Measurements from ENCODE around the gene JAML. TPM values are rescaled to one million over a fixed set of nuclear protein-coding genes. Genes with fewer than 3 reads are reported as not detected.
A peak's percentile ranks its signal among the peaks of the same experiment; 100 is the strongest.

The JAML gene
- total RNA-seq, 1 experiment from 2014 or later = 0.30 TPM

DNA sequence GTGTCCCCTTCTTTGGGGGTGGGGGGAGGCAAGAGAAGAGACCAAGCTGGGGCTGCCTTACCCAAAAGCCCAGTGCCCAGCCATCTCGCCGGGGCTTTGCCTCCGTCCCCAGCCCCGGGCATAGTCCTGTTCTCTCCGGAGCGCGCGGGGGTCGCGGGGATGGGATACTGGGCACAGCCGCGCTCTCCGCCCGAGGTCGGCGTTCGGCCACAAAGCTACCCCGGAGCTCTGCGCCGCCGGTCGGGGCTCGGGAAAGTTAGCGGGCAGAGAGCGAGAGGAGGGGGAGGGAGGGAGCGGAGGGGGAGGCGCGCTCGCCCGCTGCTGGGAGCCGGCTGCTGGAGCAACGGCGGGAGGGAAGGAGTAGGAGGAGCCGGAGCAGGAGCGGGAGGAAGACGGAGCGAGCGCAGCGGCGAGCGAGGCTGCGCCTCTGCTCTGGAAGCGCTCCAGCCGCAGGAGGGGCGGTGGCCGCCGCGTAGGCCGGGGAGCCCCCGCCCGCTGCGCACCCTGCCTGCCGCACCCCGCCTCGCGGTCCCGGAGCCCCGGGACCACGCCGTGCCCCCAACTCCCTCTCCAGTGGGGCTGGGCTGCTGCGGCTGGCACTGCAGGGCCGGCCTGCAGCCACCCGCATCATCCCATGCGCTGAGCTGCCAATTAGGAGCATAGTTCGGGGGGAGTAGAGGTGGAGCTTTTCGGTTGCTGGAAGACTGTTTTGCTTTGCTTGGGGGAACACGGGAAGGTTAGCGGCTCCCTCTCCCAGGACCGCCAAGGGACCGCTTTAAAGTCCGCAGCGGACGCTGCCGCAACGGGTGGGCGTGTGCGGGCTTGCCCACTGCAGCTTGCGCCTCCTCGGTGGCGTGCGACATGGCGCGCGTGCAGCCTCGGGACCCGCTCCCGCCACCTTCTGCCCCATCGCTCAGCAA lies 72.0 kb downstream of the JAML start, which contains the start of gene SCN4B (continued):
- TF ChIP-seq CEBPB (IDR thresholded peaks at IDR 0.05; ENCODE audit: low read depth) = no peak
- no peak for TF ChIP-seq ZFX (IDR thresholded peaks at IDR 0.05)
- no peak for TF ChIP-seq JUND (IDR thresholded peaks at IDR 0.05)

GRCh38 chr11:118152020-118152551 lies 72.7 kb downstream of the JAML start:
- Histone ChIP-seq H3K27me3 (ENCODE audit: insufficient read depth, low read length) (no peaks in the 10 kb centered on the region), H3K4me1 (ENCODE audit: control insufficient read depth in 1 of 2, insufficient read depth in 2 of 2, low read length in 2 of 2) (peaks cover 10 to 24% of the 10 kb centered on the region in 2 experiments; a peak in 3 of 4 replicates), H3K4me2 (ENCODE audit: low read length) (peak overlapping the region; percentile 79), H3K27ac (ENCODE audit: low read depth, low read length) (no peak overlapping the region), H3K79me2 (ENCODE audit: insufficient read depth, low read length) (no peaks in the 10 kb centered on the region), H4K20me1 (ENCODE audit: insufficient read depth) (no peaks in the 10 kb centered on the region), H2AFZ (ENCODE audit: low read depth, low read length, poor library complexity, severe bottlenecking) (peak overlapping the region; percentile 31), H3K9me3 (ENCODE audit: control insufficient read depth in 1 of 2, insufficient read depth in 1 of 2, low read depth in 1 of 2, low read length in 2 of 2) (no peaks in the 10 kb centered on the region), H3K4me3 (replicated peaks in 1 of 2; ENCODE audit: low read depth in 1 of 2, low read length in 2 of 2) (peak overlapping the region in 1 of 2 experiments; percentile 50; a peak in 2 of 4 replicates), H3K9me2 (ENCODE audit: insufficient read depth) (no peaks in the 10 kb centered on the region), H3K36me3 (ENCODE audit: control insufficient read depth in 1 of 2, insufficient read depth in 2 of 2, low read length in 2 of 2) (no peaks in the 10 kb centered on the region), H3K9ac (ENCODE audit: low read length) (no peak overlapping the region)
- CTCF ChIA-PET = no interaction called here
- no TSS peak for BruUV-seq (replicated peaks)
- DNase-seq (ENCODE audit: low read depth, low spot score) (no peak), ATAC-seq (no peak)
- intact Hi-C loops (cut with micrococcal nuclease) = loop anchor here (10.0 kb wide), 1 partner anchor 543 kb away; no protein-coding TSS in a partner anchor
- RAD21 ChIA-PET (ENCODE audit: low non-redundant PET in 1 of 2, low total read pairs in 2 of 2, uncharacterized antibody in 2 of 2, unreplicated experiment in 2 of 2) = interaction anchor here in 1 of 2 experiments (0.6 kb wide), 2 partner anchors 100 to 213 kb away, joined by 4 to 5 read pairs; no protein-coding TSS in a partner anchor
- TF ChIP-seq EZH2phosphoT487 (IDR thresholded peaks at IDR 0.05; ENCODE audit: borderline replicate concordance) (no peak), ZFX (IDR thresholded peaks at IDR 0.05) (no peak), POLR2A (IDR thresholded peaks at IDR 0.05; ENCODE audit: borderline replicate concordance, extremely low read depth, insufficient read depth, insufficient read length) (no peak), TCF7L2 (IDR thresholded peaks at IDR 0.05; ENCODE audit: borderline replicate concordance, extremely low read depth, insufficient read depth, insufficient read length) (no peak), SP1 (IDR thresholded peaks at IDR 0.05; ENCODE audit: low read depth) (no peak), ZBTB33 (IDR thresholded peaks at IDR 0.05; ENCODE audit: extremely low read depth, insufficient replicate concordance, low read length) (no peak), POLR2AphosphoS5 (IDR thresholded peaks at IDR 0.05; ENCODE audit: low read depth, low read length) (no peak), RAD21 (IDR thresholded peaks at IDR 0.05; ENCODE audit: low read depth) (no peak), CEBPB (IDR thresholded peaks at IDR 0.05; ENCODE audit: low read depth) (no peak), SIN3A (IDR thresholded peaks at IDR 0.05; ENCODE audit: low read depth) (no peak), ZNF274 (IDR thresholded peaks at IDR 0.05; ENCODE audit: low read depth, low read length) (no peak), SRF (IDR thresholded peaks at IDR 0.05; ENCODE audit: low read depth) (no peak), EGR1 (IDR thresholded peaks at IDR 0.05; ENCODE audit: low read depth) (no peak), JUND (IDR thresholded peaks at IDR 0.05) (no peak), FOSL1 (IDR thresholded peaks at IDR 0.05; ENCODE audit: low read depth) (no peak), YY1 (IDR thresholded peaks at IDR 0.05; ENCODE audit: extremely low read depth, insufficient replicate concordance, low read depth, low read length) (no peak), CBX3 (IDR thresholded peaks at IDR 0.05; ENCODE audit: low read depth) (no peak)
- TF ChIP-seq, protein P1, sequence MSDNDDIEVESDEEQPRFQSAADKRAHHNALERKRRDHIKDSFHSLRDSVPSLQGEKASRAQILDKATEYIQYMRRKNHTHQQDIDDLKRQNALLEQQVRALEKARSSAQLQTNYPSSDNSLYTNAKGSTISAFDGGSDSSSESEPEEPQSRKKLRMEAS (IDR thresholded peaks at IDR 0.05) = no peak
- TF ChIP-seq, protein P2, sequence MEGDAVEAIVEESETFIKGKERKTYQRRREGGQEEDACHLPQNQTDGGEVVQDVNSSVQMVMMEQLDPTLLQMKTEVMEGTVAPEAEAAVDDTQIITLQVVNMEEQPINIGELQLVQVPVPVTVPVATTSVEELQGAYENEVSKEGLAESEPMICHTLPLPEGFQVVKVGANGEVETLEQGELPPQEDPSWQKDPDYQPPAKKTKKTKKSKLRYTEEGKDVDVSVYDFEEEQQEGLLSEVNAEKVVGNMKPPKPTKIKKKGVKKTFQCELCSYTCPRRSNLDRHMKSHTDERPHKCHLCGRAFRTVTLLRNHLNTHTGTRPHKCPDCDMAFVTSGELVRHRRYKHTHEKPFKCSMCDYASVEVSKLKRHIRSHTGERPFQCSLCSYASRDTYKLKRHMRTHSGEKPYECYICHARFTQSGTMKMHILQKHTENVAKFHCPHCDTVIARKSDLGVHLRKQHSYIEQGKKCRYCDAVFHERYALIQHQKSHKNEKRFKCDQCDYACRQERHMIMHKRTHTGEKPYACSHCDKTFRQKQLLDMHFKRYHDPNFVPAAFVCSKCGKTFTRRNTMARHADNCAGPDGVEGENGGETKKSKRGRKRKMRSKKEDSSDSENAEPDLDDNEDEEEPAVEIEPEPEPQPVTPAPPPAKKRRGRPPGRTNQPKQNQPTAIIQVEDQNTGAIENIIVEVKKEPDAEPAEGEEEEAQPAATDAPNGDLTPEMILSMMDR (IDR thresholded peaks at IDR 0.05 in 2 of 3, conservative IDR thresholded peaks at IDR 0.05 in 1 of 3; ENCODE audit: borderline replicate concordance in 1 of 3, insufficient read depth in 1 of 3, low read depth in 2 of 3, low read length in 2 of 3) = no peak
- POLR2A ChIA-PET = no interaction called here
